GM23248 (cell line): ENCODE data around the gene SIK3.

Experiments used
- EZH2 ChIP-seq: fragments of 200-600 bp; sonication (generic); IDR thresholded peaks from 2 replicates; pipeline ENCODE4 v1.6.1; 2018; ENCODE audit warnings: antibody characterized with exemption, mild to moderate bottlenecking; ENCODE audit not compliant: insufficient read depth, poor library complexity, severe bottlenecking
- EZH2phosphoT487 ChIP-seq: fragments of 200-600 bp; sonication (generic); IDR thresholded peaks from 2 replicates; pipeline ENCODE4 v1.6.1; 2018; ENCODE audit warnings: antibody characterized with exemption, moderate library complexity, mild to moderate bottlenecking, low read depth; ENCODE audit not compliant: insufficient read depth

DNA sequence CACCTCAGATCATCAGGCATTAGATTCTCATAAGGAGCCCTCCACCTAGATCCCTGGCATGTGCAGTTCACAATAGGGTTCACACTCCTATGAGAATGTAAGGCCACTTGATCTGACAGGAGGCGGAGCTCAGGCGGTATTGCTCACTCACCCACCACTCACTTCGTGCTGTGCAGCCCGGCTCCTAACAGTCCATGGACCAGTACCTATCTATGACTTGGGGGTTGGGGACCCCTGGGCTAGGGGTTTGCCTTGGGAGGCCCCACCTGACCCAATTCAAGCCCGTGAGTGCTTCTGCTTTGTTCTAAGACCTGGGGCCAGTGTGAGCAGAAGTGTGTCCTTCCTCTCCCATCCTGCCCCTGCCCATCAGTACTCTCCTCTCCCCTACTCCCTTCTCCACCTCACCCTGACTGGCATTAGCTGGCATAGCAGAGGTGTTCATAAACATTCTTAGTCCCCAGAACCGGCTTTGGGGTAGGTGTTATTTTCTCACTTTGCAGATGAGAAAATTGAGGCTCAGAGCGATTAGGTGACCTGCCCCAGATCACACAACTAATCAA is 266.4 kb downstream of the SIK3 start:
- TF ChIP-seq EZH2phosphoT487, result no peak
- no peak for TF ChIP-seq EZH2
